ENCODE results near the gene GPANK1. TPM values are rescaled to one million over a fixed set of nuclear protein-coding genes. Genes with fewer than 3 reads are reported as not detected.

The GPANK1 gene
- total and polyA plus RNA-seq, 9 of the 15 experiments (the other 6 are each of a cell fraction or from before 2014, with no cell fraction given): 32.2 to 111 (median 46.3) TPM

DNA sequence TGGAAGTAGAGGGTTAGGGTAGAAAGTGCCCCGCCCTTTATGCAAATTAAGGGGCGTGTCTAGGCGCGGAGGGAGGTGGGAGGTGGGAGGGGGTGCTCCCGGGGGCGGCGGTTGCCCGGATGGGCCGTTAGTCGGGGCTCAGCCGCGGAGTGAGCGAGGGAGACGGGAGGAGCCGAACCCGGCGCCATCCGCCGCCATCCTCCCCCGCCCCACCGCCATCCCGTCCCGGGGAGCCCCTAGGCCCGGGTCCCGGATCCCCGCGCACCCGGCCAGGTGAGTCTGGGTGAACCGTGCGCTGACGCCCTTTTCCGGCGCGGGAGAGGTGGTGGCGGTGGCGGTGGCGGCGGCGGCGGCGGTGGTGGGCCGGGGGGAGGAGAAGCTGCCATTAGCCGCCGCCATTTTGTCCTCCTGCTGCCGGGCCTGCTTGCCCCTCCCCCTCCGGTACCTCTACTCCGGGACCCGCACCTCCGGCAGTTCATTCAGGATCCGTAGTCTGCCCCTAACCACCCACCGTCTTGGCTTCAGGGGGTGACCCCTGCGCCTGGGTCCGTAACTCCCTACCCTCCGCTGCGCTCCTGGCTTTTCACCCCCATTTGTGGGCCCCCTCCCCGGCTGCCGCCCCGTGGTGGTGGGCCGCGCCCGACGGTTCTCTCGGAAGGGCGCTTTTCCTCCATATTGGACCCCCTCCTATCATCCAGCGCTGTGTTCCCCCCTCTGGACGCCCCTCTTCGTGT, 44.0 kb downstream of the GPANK1 start, which contains the start of gene PRRC2A (continued):
- TF ChIP-seq, protein P1, sequence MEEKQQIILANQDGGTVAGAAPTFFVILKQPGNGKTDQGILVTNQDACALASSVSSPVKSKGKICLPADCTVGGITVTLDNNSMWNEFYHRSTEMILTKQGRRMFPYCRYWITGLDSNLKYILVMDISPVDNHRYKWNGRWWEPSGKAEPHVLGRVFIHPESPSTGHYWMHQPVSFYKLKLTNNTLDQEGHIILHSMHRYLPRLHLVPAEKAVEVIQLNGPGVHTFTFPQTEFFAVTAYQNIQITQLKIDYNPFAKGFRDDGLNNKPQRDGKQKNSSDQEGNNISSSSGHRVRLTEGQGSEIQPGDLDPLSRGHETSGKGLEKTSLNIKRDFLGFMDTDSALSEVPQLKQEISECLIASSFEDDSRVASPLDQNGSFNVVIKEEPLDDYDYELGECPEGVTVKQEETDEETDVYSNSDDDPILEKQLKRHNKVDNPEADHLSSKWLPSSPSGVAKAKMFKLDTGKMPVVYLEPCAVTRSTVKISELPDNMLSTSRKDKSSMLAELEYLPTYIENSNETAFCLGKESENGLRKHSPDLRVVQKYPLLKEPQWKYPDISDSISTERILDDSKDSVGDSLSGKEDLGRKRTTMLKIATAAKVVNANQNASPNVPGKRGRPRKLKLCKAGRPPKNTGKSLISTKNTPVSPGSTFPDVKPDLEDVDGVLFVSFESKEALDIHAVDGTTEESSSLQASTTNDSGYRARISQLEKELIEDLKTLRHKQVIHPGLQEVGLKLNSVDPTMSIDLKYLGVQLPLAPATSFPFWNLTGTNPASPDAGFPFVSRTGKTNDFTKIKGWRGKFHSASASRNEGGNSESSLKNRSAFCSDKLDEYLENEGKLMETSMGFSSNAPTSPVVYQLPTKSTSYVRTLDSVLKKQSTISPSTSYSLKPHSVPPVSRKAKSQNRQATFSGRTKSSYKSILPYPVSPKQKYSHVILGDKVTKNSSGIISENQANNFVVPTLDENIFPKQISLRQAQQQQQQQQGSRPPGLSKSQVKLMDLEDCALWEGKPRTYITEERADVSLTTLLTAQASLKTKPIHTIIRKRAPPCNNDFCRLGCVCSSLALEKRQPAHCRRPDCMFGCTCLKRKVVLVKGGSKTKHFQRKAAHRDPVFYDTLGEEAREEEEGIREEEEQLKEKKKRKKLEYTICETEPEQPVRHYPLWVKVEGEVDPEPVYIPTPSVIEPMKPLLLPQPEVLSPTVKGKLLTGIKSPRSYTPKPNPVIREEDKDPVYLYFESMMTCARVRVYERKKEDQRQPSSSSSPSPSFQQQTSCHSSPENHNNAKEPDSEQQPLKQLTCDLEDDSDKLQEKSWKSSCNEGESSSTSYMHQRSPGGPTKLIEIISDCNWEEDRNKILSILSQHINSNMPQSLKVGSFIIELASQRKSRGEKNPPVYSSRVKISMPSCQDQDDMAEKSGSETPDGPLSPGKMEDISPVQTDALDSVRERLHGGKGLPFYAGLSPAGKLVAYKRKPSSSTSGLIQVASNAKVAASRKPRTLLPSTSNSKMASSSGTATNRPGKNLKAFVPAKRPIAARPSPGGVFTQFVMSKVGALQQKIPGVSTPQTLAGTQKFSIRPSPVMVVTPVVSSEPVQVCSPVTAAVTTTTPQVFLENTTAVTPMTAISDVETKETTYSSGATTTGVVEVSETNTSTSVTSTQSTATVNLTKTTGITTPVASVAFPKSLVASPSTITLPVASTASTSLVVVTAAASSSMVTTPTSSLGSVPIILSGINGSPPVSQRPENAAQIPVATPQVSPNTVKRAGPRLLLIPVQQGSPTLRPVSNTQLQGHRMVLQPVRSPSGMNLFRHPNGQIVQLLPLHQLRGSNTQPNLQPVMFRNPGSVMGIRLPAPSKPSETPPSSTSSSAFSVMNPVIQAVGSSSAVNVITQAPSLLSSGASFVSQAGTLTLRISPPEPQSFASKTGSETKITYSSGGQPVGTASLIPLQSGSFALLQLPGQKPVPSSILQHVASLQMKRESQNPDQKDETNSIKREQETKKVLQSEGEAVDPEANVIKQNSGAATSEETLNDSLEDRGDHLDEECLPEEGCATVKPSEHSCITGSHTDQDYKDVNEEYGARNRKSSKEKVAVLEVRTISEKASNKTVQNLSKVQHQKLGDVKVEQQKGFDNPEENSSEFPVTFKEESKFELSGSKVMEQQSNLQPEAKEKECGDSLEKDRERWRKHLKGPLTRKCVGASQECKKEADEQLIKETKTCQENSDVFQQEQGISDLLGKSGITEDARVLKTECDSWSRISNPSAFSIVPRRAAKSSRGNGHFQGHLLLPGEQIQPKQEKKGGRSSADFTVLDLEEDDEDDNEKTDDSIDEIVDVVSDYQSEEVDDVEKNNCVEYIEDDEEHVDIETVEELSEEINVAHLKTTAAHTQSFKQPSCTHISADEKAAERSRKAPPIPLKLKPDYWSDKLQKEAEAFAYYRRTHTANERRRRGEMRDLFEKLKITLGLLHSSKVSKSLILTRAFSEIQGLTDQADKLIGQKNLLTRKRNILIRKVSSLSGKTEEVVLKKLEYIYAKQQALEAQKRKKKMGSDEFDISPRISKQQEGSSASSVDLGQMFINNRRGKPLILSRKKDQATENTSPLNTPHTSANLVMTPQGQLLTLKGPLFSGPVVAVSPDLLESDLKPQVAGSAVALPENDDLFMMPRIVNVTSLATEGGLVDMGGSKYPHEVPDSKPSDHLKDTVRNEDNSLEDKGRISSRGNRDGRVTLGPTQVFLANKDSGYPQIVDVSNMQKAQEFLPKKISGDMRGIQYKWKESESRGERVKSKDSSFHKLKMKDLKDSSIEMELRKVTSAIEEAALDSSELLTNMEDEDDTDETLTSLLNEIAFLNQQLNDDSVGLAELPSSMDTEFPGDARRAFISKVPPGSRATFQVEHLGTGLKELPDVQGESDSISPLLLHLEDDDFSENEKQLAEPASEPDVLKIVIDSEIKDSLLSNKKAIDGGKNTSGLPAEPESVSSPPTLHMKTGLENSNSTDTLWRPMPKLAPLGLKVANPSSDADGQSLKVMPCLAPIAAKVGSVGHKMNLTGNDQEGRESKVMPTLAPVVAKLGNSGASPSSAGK (IDR thresholded peaks at IDR 0.05): no peak
- TF ChIP-seq, protein P2, sequence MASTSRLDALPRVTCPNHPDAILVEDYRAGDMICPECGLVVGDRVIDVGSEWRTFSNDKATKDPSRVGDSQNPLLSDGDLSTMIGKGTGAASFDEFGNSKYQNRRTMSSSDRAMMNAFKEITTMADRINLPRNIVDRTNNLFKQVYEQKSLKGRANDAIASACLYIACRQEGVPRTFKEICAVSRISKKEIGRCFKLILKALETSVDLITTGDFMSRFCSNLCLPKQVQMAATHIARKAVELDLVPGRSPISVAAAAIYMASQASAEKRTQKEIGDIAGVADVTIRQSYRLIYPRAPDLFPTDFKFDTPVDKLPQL (IDR thresholded peaks at IDR 0.05; ENCODE audit: extremely low read depth, insufficient read length): no peak
- TF ChIP-seq, protein P3, sequence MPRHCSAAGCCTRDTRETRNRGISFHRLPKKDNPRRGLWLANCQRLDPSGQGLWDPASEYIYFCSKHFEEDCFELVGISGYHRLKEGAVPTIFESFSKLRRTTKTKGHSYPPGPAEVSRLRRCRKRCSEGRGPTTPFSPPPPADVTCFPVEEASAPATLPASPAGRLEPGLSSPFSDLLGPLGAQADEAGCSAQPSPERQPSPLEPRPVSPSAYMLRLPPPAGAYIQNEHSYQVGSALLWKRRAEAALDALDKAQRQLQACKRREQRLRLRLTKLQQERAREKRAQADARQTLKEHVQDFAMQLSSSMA (CRISPR knock-in tag; IDR thresholded peaks at IDR 0.05): peak; percentile 68; the same call in 1 of the 2 replicates
- TF ChIP-seq LARP7 (IDR thresholded peaks at IDR 0.05) (peak; percentile 85; the same call in 1 of the 2 replicates), ZNF436 (CRISPR knock-in tag; IDR thresholded peaks at IDR 0.05) (no peak), FOXK2 (conservative IDR thresholded peaks at IDR 0.05 in 1 of 2, IDR thresholded peaks at IDR 0.05 in 1 of 2; ENCODE audit: low read depth in 2 of 2) (no peak), RAD51 (IDR thresholded peaks at IDR 0.05; ENCODE audit: borderline replicate concordance, low read depth) (no peak), ZNF551 (CRISPR knock-in tag; IDR thresholded peaks at IDR 0.05) (no peak), CBX8 (IDR thresholded peaks at IDR 0.05; ENCODE audit: borderline replicate concordance, extremely low read depth, low read depth, low read length, poor library complexity, severe bottlenecking) (no peak), POLR2B (IDR thresholded peaks at IDR 0.05; ENCODE audit: low read depth, partially characterized antibody) (peak; percentile 74), ZNF668 (CRISPR knock-in tag; IDR thresholded peaks at IDR 0.05) (no peak), ZNF695 (CRISPR knock-in tag; IDR thresholded peaks at IDR 0.05) (no peak)
- TF ChIP-seq, protein P4, sequence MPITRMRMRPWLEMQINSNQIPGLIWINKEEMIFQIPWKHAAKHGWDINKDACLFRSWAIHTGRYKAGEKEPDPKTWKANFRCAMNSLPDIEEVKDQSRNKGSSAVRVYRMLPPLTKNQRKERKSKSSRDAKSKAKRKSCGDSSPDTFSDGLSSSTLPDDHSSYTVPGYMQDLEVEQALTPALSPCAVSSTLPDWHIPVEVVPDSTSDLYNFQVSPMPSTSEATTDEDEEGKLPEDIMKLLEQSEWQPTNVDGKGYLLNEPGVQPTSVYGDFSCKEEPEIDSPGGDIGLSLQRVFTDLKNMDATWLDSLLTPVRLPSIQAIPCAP (CRISPR knock-in tag; IDR thresholded peaks at IDR 0.05; ENCODE audit: borderline replicate concordance): no peak
